Heart right ventricle (tissue), 16 donors: ENCODE data around the gene HIBCH. TPM values are rescaled to one million over a fixed set of nuclear protein-coding genes. Genes with fewer than 3 reads are reported as not detected.

Experiments used
- ATAC-seq, 8 donors: fragments of 200-7000 bp; cut with Tn5 transposase; one replicate each; pipeline ENCODE4 v1.9.1; 2020; ENCODE audit warnings: mild to moderate bottlenecking in 8 of 8, moderate library complexity in 8 of 8, moderate number of reproducible peaks in 1 of 8
- DNase-seq, 2 donors: peaks; one replicate each; pipeline ENCODE4 v3.0.0-alpha.2; 2020
- H3K27ac ChIP-seq, 10 donors: fragments of 200-600 bp; sonication (generic) in 2 of 10; one replicate each; pipeline versions ENCODE4 v1.5.0 to v1.8.0; 2020 to 2022; ENCODE audit warnings: mild to moderate bottlenecking in 3 of 10
- H3K27me3 ChIP-seq, 7 donors: fragments of 200-600 bp; one replicate each; pipeline ENCODE4 v1.8.0; 2021 to 2022; ENCODE audit warnings: mild to moderate bottlenecking in 2 of 7
- H3K36me3 ChIP-seq, 9 donors: fragments of 200-600 bp; sonication (generic) in 1 of 9; one replicate each; pipeline versions ENCODE4 v1.5.0 to v1.8.0; 2020 to 2022; ENCODE audit warnings: mild to moderate bottlenecking in 2 of 9
- H3K4me1 ChIP-seq, 9 donors: fragments of 200-600 bp; sonication (generic) in 1 of 9; one replicate each; pipeline versions ENCODE4 v1.5.0 to v1.8.0; 2020 to 2022; ENCODE audit warnings: mild to moderate bottlenecking in 4 of 9
- H3K4me3 ChIP-seq, 10 donors: fragments of 200-600 bp; sonication (generic) in 2 of 10; one replicate each; pipeline versions ENCODE4 v1.5.0 to v1.8.0; 2020 to 2022; ENCODE audit warnings: mild to moderate bottlenecking in 7 of 10, moderate library complexity in 2 of 10
- H3K9me3 ChIP-seq, 11 donors: fragments of 200-600 bp in 10 of 11; sonication (generic) in 2 of 11; one replicate each; pipeline versions ENCODE4 v1.5.0 to v1.8.0; 2013 to 2022; ENCODE audit warnings: mild to moderate bottlenecking in 2 of 11, control low read depth in 1 of 11, moderate library complexity in 1 of 11
- WGBS, 2 donors: extraction: QIAGEN DNeasy Blood & Tissue Kit; methylation state at CpG; one replicate each; pipeline ENCODE4 v1.1.7; 2013; ENCODE audit warnings: inconsistent platforms in 1 of 2; 5-methylcytosine and 5-hydroxymethylcytosine counted together
- intact Hi-C, 10 donors: fragments of 100-400 bp; cut with DNase I; formaldehyde crosslinking; loops; one replicate each; pipeline versions ENCODE4 v1.11.1 to v1.14.2; 2022
- polyA plus RNA-seq, 2 donors: library from polyadenylated mRNA; stranded (reverse); fragments of 200-250 nt; gene quantifications; one replicate each; pipeline ENCODE4 v1.2.3, GENCODE V29; 2013
- total RNA-seq, 10 donors: library from RNA; stranded (reverse); fragmentation: NEBNext Ultra II Directional in 3 of 10; extraction: Animal tissue kit (Norgen Biotek cat#: 25700) in 3 of 10; gene quantifications; one replicate each; pipeline versions ENCODE4 v1.2.1 to v1.2.4, GENCODE V29; 2021 to 2023
- TF ChIP-seq, protein P1 (sequence below), 9 donors: fragments of 200-600 bp; sonication (generic) in 2 of 9; IDR thresholded peaks; one replicate each; pipeline versions ENCODE4 v1.5.0 to v1.8.0; 2021 to 2022; ENCODE audit warnings: antibody characterized with exemption in 9 of 9, mild to moderate bottlenecking in 5 of 9, moderate library complexity in 1 of 9
- donor health status: Arrhythmogenic right ventricular cardiomyopathy.
- donor health status: ischemic (EF 13 %, LVEDD 7.1; RV severe dilation, severe dysfunction).
- donor health status: healthy with polysubstance abuse.
- donor health status: DM: no; HTN: yes; CAD: no.
- donor health status: DM: no; HTN: no; CAD: no.
- donor health status: ischemic (EF 25% LVEDD 6.9; RV normal size, moderate dysfunction).
- donor health status: ischemic (EF 25% LVEDD 5.7; RV mildly dilated, moderate dysfunction).
- donor health status: healthy.
- donor health status: DM: yes; HTN: yes; CAD: no.
- donor health status: Ischemic cardiomyopathy.
- donor health status: ischemic (EF 35%, LVEDD 5.7; RV mildly dilated, moderate dysfunction).
- donor health status: nonischemic (EF 11% LVEDD 7.7; RV severe dilation, severe dysfunction).
- donor health status: DM: yes; HTN: yes; CAD: no.
- donor health status: PGD.
- donor health status: ischemic (EF 29% LVEDD 5.4; RV normal size, mild dysfunction).
- donor health status: nonischemic (EF 23%, LVEDD 6.1; RV moderate dilation, normal function).

The HIBCH gene
- total and polyA plus RNA-seq, 12 donors = 7.7 to 38.4 (median 24.8) TPM

DNA sequence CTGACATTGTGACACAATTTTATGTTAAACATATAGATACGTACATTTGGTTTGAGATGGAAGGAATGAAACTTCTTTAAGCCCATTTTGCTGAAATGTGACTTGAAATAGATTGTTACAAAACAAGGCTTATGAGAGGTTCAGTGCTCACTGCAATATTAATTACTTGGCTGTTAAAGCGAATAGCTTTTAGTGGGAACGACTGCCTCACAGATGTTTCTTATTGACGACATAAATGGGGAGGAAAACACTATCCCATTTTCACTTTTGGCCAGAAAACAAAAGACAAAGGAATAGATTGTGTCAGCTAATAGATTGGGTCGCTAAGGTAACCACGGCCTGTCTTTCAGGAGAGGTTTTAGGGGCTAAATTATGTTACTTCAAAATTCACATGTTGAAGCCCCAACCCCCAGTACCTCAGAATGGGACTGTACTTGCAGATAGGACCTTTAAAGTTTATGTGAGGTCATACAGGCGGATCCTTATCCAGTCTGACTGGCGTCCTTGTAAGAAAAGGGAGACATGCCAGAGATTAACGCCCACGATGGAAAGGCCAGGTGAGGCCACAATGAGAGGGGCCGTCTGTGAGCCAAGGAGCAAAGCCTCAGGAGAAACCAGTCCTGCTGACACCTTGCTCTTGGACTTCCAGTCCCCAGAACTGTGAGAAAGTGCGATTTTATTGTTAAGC is 34.5 kb upstream of the HIBCH start:
- Histone ChIP-seq H3K4me1 (peaks cover 0 to 77% (median 31%) of the 10 kb centered on the region in 9 donors), H3K9me3 (no peaks in the 10 kb centered on the region), H3K4me3 (no peak overlapping the region), H3K36me3 (peaks cover 0 to under 1% (median 0%) of the 10 kb centered on the region in 9 donors), H3K27ac (peak overlapping the region in 5 of 10 donors; percentile 5 to 39 (median 30)), H3K27me3 (no peaks in the 10 kb centered on the region)
- WGBS, 2 donors = 49 to 64% methylated on average over 12 of the region's 12 CpGs
- peak in 6 of 8 donors; percentile 41 to 62 (median 48) for ATAC-seq
- intact Hi-C loops = no loop called here
- TF ChIP-seq, protein P1, sequence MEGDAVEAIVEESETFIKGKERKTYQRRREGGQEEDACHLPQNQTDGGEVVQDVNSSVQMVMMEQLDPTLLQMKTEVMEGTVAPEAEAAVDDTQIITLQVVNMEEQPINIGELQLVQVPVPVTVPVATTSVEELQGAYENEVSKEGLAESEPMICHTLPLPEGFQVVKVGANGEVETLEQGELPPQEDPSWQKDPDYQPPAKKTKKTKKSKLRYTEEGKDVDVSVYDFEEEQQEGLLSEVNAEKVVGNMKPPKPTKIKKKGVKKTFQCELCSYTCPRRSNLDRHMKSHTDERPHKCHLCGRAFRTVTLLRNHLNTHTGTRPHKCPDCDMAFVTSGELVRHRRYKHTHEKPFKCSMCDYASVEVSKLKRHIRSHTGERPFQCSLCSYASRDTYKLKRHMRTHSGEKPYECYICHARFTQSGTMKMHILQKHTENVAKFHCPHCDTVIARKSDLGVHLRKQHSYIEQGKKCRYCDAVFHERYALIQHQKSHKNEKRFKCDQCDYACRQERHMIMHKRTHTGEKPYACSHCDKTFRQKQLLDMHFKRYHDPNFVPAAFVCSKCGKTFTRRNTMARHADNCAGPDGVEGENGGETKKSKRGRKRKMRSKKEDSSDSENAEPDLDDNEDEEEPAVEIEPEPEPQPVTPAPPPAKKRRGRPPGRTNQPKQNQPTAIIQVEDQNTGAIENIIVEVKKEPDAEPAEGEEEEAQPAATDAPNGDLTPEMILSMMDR (IDR thresholded peaks at IDR 0.05) = no peak
- peak in 1 of 2 donors; percentile 26 for DNase-seq

DNA sequence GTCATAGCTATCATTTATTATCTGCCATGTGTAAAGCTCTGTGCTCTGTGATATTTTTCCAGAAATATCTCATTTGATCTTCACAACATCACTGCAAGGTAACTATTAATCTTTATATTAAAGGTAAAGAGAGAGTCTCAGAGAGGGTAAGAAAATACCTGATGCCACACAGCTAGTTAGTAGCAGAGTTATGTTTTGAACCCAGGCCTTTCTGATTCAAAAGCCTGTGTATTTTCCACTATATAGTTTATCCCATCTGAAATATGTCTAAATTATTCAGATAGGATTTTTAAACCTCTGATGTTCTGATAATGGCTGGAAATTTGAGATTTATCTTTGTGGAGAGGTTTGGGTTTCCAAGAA is 33.9 kb upstream of the HIBCH start:
- Histone ChIP-seq H3K9me3 (no peaks in the 10 kb centered on the region), H3K27me3 (no peaks in the 10 kb centered on the region), H3K4me1 (peaks cover 0 to 71% (median 26%) of the 10 kb centered on the region in 9 donors), H3K27ac (peak overlapping the region in 5 of 10 donors; percentile 5 to 56 (median 36)), H3K36me3 (peaks cover 0 to 7% (median 0%) of the 10 kb centered on the region in 9 donors), H3K4me3 (no peak overlapping the region)
- ATAC-seq (no peak), DNase-seq (no peak)
- TF ChIP-seq, protein P1 (IDR thresholded peaks at IDR 0.05) = no peak
- intact Hi-C loops = no loop called here

DNA sequence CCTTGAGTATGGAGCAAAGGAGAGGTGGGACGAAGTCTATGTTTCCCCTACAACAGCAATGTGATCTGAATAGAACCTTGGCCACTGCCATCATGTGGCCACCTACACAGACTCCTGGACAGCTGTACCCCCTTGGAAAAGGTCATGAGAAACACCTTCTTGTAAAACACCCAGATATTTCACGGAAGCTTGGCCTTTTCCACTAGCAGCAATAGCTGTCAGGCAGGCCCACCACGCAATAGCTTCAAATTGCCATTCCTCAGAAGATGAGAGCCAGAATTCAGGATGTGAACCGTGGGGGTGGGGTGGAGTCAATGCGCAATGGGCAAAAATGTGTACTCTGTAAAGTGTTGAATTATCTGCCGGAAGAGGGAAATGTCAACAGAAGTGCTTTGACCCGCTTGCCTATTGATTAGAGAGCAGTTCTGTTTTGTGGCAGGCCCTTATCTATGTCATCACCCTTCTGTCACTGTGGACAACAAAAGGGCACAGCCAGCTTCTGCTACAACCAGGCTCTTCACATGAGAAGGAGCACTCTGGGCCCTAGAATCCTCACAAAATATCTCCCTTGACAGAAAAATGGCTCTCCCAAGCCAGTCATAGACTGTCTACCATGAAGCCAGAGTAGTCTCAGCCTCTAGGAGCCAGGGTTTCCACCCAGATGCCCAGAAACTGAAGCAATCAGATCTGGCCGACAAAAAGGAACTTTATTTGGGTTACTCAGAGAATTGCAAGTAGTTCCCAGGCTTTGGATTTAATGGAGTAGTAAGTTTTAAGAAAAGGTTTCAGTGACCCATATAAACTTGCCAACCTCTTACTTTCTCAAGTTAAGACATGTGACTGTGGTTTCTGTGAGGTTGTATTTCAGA is 33.3 kb upstream of the HIBCH start:
- DNase-seq = no peak
- 58 to 69% methylated on average over 8 of the region's 8 CpGs for WGBS, 2 donors
- intact Hi-C loops = no loop called here
- peak in 7 of 8 donors; percentile 25 to 82 (median 37) for ATAC-seq
- no peaks in the 10 kb centered on the region for H3K9me3 ChIP-seq
- H3K4me3 ChIP-seq = no peak overlapping the region
- H3K27me3 ChIP-seq = no peaks in the 10 kb centered on the region
- peaks cover 0 to 64% (median 23%) of the 10 kb centered on the region in 9 donors for H3K4me1 ChIP-seq
- H3K36me3 ChIP-seq = peaks cover 0 to 9% (median 0%) of the 10 kb centered on the region in 9 donors
- H3K27ac ChIP-seq = peak overlapping the region in 5 of 10 donors; percentile 5 to 56 (median 36)
- TF ChIP-seq, protein P1 (IDR thresholded peaks at IDR 0.05) = no peak

DNA sequence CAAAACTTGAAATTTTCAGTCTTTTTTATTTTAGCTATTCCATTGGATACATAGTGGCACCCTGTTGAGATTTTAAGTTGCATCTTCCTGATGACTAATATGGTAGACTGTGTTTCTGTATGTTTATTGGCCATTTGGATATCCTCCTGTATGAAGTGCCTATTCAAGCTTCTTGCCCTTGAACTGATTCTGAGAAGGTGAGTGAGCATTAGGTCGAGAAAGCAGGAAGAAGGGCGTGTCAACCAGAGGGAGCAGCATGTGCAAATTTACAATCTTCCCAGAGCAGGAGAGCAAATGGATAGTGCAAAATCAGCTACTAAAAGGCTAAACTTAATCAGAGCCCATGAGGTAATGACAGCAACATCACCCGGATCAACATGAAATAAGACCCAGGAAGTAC is 32.3 kb upstream of the HIBCH start:
- no peak overlapping the region for H3K27ac ChIP-seq
- DNase-seq (no peak), ATAC-seq (no peak)
- 85 to 88% methylated on average over 3 of the region's 3 CpGs for WGBS, 2 donors
- intact Hi-C loops = no loop called here
- no peaks in the 10 kb centered on the region for H3K27me3 ChIP-seq
- H3K9me3 ChIP-seq = no peaks in the 10 kb centered on the region
- peaks cover 0 to 9% (median 0%) of the 10 kb centered on the region in 9 donors for H3K36me3 ChIP-seq
- TF ChIP-seq, protein P1 (IDR thresholded peaks at IDR 0.05) = no peak
- H3K4me3 ChIP-seq = no peak overlapping the region
- H3K4me1 ChIP-seq = peaks cover 0 to 57% (median 23%) of the 10 kb centered on the region in 9 donors
